ENCODE measurements around the gene RGS3.

DNA sequence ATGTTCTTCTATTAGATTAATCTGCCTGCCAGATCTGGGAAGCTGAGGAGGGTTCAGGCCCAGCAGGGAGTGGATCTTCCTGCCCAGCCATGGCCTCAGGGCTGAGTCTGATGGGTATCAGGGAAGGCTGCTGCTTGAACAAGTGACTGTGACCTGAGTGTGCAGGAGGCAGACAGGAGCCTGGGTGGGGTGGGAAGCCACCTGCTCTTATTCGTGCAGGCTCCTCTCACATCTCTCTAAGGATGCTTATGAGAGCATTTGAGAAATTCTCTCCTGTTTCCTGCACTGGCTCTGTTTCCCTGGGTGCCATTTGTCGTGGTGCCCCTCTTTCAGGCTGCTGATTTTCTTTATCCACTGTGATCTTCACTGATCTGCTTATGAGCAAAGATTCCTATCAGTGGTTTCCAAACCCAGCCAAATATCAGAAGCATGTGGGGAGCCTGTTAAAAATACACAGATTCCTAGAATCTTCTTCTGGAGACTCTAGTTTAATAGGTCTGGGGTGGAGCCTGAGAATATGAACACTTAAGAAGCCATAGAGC is 2.1 kb downstream of the RGS3 start:
- TF ChIP-seq, protein P1, sequence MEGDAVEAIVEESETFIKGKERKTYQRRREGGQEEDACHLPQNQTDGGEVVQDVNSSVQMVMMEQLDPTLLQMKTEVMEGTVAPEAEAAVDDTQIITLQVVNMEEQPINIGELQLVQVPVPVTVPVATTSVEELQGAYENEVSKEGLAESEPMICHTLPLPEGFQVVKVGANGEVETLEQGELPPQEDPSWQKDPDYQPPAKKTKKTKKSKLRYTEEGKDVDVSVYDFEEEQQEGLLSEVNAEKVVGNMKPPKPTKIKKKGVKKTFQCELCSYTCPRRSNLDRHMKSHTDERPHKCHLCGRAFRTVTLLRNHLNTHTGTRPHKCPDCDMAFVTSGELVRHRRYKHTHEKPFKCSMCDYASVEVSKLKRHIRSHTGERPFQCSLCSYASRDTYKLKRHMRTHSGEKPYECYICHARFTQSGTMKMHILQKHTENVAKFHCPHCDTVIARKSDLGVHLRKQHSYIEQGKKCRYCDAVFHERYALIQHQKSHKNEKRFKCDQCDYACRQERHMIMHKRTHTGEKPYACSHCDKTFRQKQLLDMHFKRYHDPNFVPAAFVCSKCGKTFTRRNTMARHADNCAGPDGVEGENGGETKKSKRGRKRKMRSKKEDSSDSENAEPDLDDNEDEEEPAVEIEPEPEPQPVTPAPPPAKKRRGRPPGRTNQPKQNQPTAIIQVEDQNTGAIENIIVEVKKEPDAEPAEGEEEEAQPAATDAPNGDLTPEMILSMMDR (IDR thresholded peaks at IDR 0.05 in 2 of 3, conservative IDR thresholded peaks at IDR 0.05 in 1 of 3; ENCODE audit: borderline replicate concordance in 1 of 3, insufficient read depth in 1 of 3, low read depth in 2 of 3, low read length in 2 of 3): no peak
- TF ChIP-seq, protein P2, sequence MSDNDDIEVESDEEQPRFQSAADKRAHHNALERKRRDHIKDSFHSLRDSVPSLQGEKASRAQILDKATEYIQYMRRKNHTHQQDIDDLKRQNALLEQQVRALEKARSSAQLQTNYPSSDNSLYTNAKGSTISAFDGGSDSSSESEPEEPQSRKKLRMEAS (IDR thresholded peaks at IDR 0.05): no peak
- TF ChIP-seq, protein P3, sequence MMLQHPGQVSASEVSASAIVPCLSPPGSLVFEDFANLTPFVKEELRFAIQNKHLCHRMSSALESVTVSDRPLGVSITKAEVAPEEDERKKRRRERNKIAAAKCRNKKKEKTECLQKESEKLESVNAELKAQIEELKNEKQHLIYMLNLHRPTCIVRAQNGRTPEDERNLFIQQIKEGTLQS (IDR thresholded peaks at IDR 0.05): no peak
- TF ChIP-seq POLR2A (IDR thresholded peaks at IDR 0.05; ENCODE audit: borderline replicate concordance, extremely low read depth, insufficient read depth, insufficient read length): no peak
- no peak for TF ChIP-seq SIN3A (IDR thresholded peaks at IDR 0.05; ENCODE audit: low read depth)
- TF ChIP-seq EZH2phosphoT487 (IDR thresholded peaks at IDR 0.05; ENCODE audit: borderline replicate concordance): no peak
- no peak for TF ChIP-seq YY1 (IDR thresholded peaks at IDR 0.05; ENCODE audit: extremely low read depth, insufficient replicate concordance, low read depth, low read length)
- TF ChIP-seq POLR2AphosphoS5 (IDR thresholded peaks at IDR 0.05; ENCODE audit: low read depth, low read length): no peak
- TF ChIP-seq, protein P4, sequence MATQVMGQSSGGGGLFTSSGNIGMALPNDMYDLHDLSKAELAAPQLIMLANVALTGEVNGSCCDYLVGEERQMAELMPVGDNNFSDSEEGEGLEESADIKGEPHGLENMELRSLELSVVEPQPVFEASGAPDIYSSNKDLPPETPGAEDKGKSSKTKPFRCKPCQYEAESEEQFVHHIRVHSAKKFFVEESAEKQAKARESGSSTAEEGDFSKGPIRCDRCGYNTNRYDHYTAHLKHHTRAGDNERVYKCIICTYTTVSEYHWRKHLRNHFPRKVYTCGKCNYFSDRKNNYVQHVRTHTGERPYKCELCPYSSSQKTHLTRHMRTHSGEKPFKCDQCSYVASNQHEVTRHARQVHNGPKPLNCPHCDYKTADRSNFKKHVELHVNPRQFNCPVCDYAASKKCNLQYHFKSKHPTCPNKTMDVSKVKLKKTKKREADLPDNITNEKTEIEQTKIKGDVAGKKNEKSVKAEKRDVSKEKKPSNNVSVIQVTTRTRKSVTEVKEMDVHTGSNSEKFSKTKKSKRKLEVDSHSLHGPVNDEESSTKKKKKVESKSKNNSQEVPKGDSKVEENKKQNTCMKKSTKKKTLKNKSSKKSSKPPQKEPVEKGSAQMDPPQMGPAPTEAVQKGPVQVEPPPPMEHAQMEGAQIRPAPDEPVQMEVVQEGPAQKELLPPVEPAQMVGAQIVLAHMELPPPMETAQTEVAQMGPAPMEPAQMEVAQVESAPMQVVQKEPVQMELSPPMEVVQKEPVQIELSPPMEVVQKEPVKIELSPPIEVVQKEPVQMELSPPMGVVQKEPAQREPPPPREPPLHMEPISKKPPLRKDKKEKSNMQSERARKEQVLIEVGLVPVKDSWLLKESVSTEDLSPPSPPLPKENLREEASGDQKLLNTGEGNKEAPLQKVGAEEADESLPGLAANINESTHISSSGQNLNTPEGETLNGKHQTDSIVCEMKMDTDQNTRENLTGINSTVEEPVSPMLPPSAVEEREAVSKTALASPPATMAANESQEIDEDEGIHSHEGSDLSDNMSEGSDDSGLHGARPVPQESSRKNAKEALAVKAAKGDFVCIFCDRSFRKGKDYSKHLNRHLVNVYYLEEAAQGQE (IDR thresholded peaks at IDR 0.05; ENCODE audit: low read depth): no peak
- no peak for TF ChIP-seq RAD21 (IDR thresholded peaks at IDR 0.05; ENCODE audit: low read depth)
